Measurements from ENCODE around the gene TKTL1.
"Not testable (repeated sequence)": the region's sequence is repeated elsewhere in the genome, so short reads cannot be mapped to it uniquely, and the experiment has no call there.

TKTL1 gene, protein sequence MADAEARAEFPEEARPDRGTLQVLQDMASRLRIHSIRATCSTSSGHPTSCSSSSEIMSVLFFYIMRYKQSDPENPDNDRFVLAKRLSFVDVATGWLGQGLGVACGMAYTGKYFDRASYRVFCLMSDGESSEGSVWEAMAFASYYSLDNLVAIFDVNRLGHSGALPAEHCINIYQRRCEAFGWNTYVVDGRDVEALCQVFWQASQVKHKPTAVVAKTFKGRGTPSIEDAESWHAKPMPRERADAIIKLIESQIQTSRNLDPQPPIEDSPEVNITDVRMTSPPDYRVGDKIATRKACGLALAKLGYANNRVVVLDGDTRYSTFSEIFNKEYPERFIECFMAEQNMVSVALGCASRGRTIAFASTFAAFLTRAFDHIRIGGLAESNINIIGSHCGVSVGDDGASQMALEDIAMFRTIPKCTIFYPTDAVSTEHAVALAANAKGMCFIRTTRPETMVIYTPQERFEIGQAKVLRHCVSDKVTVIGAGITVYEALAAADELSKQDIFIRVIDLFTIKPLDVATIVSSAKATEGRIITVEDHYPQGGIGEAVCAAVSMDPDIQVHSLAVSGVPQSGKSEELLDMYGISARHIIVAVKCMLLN

GRCh38 chrX:154295664-154296310 lies at the start of gene TKTL1:
Gene TKTL1, plus strand, starts transcription at chrX:154295795. Its CDS starts 65 bp downstream, at chrX:154295860.
- no peak for DNase-seq

DNA sequence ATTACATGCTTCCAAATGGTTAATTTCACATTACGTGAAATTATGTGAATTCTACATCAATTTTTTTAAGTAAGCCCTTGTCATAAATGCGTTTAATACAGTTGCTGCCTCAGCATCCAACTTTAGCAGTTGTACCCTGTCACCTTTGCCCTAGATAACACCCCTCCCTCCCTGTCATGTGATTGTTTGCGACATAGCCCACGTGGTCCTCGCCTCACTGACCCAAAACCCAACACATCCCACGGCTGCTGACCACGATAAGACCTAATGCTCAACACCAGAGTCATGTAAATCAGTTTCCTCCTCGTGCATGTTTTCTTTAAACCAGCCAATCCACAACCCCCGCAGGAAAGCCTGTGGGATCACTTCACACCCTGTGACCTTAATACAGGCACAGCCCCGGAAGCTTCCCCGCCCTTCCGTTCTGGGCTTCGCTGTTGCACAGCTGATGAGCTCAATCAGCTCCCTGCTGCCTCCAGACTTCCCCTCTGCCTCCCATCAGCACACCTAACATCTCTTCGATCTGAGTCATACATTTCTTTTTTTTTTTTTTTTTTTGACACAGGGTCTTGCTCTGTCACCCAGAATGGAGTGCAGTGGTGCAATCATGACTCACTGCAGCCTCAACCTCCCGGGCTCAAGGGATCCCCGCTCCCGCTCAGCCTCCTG lies 48.1 kb upstream of the TKTL1 start:
- not testable (repeated sequence) for DNase-seq

- not testable (repeated sequence) for DNase-seq
Measured at GRCh38 chrX:154248076-154248475, 47.5 kb upstream of the TKTL1 start.

GRCh38 chrX:154257282-154257681 lies 38.3 kb upstream of the TKTL1 start, which contains the start of gene OPN1MW3:
Gene OPN1MW3, plus strand, starts transcription at chrX:154257582. Its CDS starts 38 bp downstream, at chrX:154257620.
- not testable (repeated sequence) for DNase-seq

- not testable (repeated sequence) for DNase-seq
Measured at GRCh38 chrX:154258711-154259110, 36.9 kb upstream of the TKTL1 start.

- not testable (repeated sequence) for DNase-seq
Measured at GRCh38 chrX:154263072-154263471, 32.5 kb upstream of the TKTL1 start.

GRCh38 chrX:154269245-154269644 lies 26.4 kb upstream of the TKTL1 start:
- DNase-seq: not testable (repeated sequence)

- DNase-seq: not testable (repeated sequence)
Measured at GRCh38 chrX:154284489-154285338, 10.9 kb upstream of the TKTL1 start.

DNA sequence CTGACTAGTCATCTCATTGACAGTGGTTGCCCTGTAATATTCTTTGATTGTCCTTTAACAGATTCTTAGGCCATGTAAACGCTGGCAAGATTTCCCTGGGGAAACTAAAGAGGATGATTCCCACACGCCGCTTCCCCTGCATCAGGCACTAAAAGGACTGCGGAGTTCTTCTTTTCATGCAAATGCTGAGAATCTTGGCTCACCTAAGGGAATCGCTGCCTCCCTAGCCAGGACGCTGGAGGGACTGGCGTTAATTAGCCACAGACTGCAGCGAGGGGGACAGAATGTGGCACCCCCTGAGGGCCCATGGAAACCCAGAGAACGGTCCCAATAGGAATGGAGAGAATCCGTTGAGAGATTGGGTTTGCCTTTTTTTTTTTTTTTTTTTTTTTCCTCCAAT lies 9.2 kb upstream of the TKTL1 start:
- DNase-seq: not testable (repeated sequence)

- no peak for DNase-seq
Measured at GRCh38 chrX:154294791-154295574, 612 bp upstream of the TKTL1 start, which contains the start of gene TEX28. Gene TEX28, minus strand, starts transcription at chrX:154295124. Its CDS starts 3,007 bp downstream, at chrX:154292117.

DNA sequence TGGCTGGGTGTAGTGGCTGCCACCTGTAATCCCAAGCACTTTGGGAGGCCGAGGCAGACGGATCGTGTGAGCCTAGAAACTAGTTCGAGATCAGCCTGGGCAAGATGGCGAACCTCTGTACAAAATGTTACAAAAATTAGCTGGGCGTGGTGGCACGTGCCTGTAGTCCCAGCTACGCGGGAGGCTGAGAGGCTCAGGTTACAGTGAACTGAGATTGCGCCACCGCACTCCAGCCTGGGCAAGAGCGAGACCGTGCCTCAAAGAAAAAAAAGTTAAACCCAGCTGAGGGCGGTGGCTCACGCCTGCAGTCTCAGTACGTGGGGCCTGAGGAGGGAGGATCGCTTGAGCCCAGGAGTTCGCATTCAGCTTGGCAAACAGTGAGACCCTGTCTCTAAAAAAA lies 1.1 kb downstream of the TKTL1 start:
- DNase-seq: no peak

GRCh38 chrX:154298312-154298711 lies 2.7 kb downstream of the TKTL1 start:
- DNase-seq: no peak

DNA sequence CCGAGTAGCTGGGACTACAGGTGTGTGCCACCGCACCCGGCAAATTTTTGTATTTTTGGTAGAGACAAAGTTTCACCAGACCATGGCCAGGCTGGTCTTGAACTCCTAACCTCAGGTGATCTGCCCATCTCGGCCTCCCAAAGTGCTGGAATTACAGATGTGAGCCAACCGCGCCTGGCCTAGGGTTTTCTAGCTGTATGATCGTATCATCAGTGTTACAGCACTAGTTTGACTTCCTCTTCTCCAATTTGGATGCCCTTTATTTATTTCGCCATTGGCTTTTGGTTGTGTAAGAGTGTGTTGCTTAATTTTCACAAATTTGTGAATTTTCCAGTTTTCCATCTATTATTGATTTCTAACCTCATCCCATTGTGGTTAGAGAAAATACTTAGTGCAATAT lies 5.2 kb downstream of the TKTL1 start:
- no peak for DNase-seq

- DNase-seq: not testable (repeated sequence)
Measured at GRCh38 chrX:154302998-154303397, 7.4 kb downstream of the TKTL1 start.

- DNase-seq: no peak
Measured at GRCh38 chrX:154303476-154303875, 7.9 kb downstream of the TKTL1 start.

DNA sequence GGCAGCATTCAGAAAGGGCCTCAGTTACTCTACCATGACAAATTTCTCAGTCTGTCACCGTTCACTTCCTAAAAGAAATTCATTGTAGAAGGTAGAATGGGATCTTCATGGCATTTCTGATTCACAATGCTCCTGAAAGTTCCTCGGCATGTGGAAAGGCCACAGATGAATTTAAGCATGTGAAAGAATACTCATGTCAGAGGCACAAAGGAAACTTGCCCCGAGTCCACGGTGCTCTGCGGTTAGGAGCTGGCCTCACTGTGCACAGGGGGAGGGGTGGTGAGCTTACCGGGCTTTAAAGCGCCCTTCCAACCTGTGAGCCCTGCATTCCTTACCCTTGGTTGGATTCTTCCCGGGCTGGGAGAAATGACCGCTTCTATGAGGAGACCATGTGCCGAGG lies 9.3 kb downstream of the TKTL1 start:
- DNase-seq: no peak

DNA sequence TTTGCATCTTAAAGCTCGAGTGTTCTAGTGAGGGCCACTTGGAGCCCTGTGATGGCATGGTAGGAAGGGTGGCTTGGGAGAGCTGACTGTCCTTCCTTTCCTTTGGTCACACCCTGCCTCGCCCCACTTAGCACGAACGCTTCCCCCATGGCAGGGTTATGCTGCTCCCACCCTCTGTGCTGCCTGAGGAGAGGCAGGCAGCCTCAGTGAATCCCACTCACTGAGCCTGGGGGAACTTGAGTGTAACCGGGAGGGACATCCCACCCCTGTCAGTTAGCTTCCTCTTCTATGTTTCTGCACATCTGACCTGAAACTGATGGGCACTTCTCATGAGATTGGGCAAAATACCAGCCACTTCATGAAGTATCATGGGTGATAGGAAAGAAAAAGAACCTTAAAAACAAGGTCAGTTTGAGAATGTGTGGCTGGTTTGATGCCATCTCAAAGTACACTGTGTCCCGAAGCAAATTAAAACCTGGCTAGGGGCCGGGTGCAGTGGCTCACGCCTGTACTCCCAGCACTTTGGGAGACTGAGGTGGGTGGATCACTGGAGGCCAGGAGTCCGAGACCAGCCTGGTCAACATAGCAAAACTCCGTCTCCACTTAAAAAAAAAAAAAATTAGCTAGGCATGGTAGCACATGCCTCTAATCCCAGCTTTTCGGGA lies 10.1 kb downstream of the TKTL1 start:
- DNase-seq: no peak

DNA sequence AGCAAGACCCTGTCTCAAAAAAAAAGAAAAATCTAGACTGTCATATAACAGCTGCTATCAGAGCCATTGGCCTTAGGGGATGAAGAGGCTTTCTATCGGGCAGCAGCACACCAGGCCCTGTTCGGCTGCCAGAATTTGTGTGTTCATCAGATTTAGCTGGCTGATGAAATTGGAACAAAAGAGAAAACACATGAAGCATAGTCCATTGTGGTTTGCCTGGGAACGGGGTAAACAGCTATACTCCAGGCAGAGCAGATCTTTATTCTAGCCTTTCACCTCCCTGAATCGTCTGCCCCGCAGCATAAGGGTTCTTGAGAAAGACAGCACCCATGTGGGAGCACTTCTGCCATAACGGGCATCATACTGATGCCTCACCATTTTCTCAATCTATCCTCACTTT lies 11.6 kb downstream of the TKTL1 start:
- no peak for DNase-seq

GRCh38 chrX:154308108-154308946 lies 12.7 kb downstream of the TKTL1 start:
- peak; percentile 32 for DNase-seq

Measured in midbrain (tissue), 1 donor.